Neural progenitor cell (in vitro differentiated cells): ENCODE results near the gene TBC1D1. TPM values are rescaled to one million over a fixed set of nuclear protein-coding genes. Genes with fewer than 3 reads are reported as not detected.

ENCODE experiments used
- DNase-seq: peaks from one replicate; pipeline ENCODE4 v3.0.0-alpha.2; 2016; ENCODE audit warnings: low spot score
- H2AFZ ChIP-seq: fragments of 200-600 bp; sonication (generic); replicated peaks from 2 replicates; pipeline ENCODE4 v1.6.1; 2016; ENCODE audit warnings: antibody characterized with exemption
- H3F3A ChIP-seq: fragments of 200-600 bp; sonication (generic); 2 replicates; pipeline ENCODE4 v1.6.1; 2016; ENCODE audit warnings: antibody characterized with exemption, low read depth
- H3K27ac ChIP-seq: fragments of 200-600 bp; sonication (generic); 2 replicates; pipeline ENCODE4 v1.5.1; 2016; ENCODE audit warnings: mild to moderate bottlenecking
- H3K27me3 ChIP-seq: fragments of 200-600 bp; sonication (generic); 2 replicates; pipeline ENCODE4 v1.6.1; 2016; ENCODE audit warnings: mild to moderate bottlenecking, moderate library complexity
- H3K36me3 ChIP-seq: fragments of 200-600 bp; sonication (generic); 2 replicates; pipeline ENCODE4 v1.5.1; 2016
- H3K4me1 ChIP-seq: fragments of 200-600 bp; sonication (generic); 2 replicates; pipeline ENCODE4 v1.6.1; 2016; ENCODE audit warnings: mixed run types
- H3K4me2 ChIP-seq: fragments of 200-600 bp; sonication (generic); 2 replicates; pipeline ENCODE4 v1.6.1; 2016
- H3K4me3 ChIP-seq: fragments of 200-600 bp; sonication (generic); 2 replicates; pipeline ENCODE4 v1.5.1; 2016
- H3K79me2 ChIP-seq: fragments of 200-600 bp; sonication (generic); 2 replicates; pipeline ENCODE4 v1.6.1; 2016; ENCODE audit warnings: low read depth
- H3K9ac ChIP-seq: fragments of 200-600 bp; sonication (generic); 2 replicates; pipeline ENCODE4 v1.6.1; 2016
- H3K9me3 ChIP-seq: fragments of 200-600 bp; sonication (generic); 2 replicates; pipeline ENCODE4 v1.5.1; 2016; ENCODE audit warnings: low read depth
- H4K20me1 ChIP-seq: fragments of 200-600 bp; sonication (generic); 2 replicates; pipeline ENCODE4 v1.6.1; 2016; ENCODE audit warnings: low read depth
- H3K27ac Mint-ChIP-seq: 3 replicates; pipeline ENCODE4 v1.8.0; 2021; ENCODE audit warnings: mixed read lengths
- H3K27me3 Mint-ChIP-seq: 2 replicates; pipeline ENCODE4 v1.8.0; 2022; ENCODE audit warnings: low read depth, mild to moderate bottlenecking, inconsistent platforms, moderate library complexity, mixed read lengths; ENCODE audit not compliant: insufficient read depth
- H3K36me3 Mint-ChIP-seq: 3 replicates; pipeline ENCODE4 v1.8.0; 2021; ENCODE audit warnings: mixed read lengths
- H3K4me1 Mint-ChIP-seq: 3 replicates; pipeline ENCODE4 v1.8.0; 2021; ENCODE audit warnings: mixed read lengths
- H3K4me3 Mint-ChIP-seq: 3 replicates; pipeline ENCODE4 v1.8.0; 2021; ENCODE audit warnings: mild to moderate bottlenecking, moderate library complexity, mixed read lengths
- H3K9me3 Mint-ChIP-seq: 3 replicates; pipeline ENCODE4 v1.8.0; 2020; ENCODE audit warnings: mixed read lengths
- EZH2 ChIP-seq: fragments of 200-600 bp; sonication (generic); IDR thresholded peaks from 2 replicates; pipeline ENCODE4 v1.6.1; 2017; ENCODE audit warnings: antibody characterized with exemption, mild to moderate bottlenecking, moderate library complexity
- EZH2phosphoT487 ChIP-seq: fragments of 200-600 bp; sonication (generic); IDR thresholded peaks from 2 replicates; pipeline ENCODE4 v1.6.1; 2017; ENCODE audit warnings: antibody characterized with exemption
- total RNA-seq: library from RNA; depleted of rRNA; stranded (reverse); fragments of >200 nt; gene quantifications from 2 replicates; pipeline ENCODE4 v1.2.3, GENCODE V29; 2015; ENCODE audit warnings: low replicate concordance
- TF ChIP-seq, protein P1 (sequence below): fragments of 200-600 bp; sonication (generic); IDR thresholded peaks from 2 replicates; pipeline ENCODE4 v1.5.1; 2017; ENCODE audit warnings: antibody characterized with exemption, mild to moderate bottlenecking

TBC1D1 gene
- total RNA-seq, 1 donor from 2014 or later = 208 TPM

DNA sequence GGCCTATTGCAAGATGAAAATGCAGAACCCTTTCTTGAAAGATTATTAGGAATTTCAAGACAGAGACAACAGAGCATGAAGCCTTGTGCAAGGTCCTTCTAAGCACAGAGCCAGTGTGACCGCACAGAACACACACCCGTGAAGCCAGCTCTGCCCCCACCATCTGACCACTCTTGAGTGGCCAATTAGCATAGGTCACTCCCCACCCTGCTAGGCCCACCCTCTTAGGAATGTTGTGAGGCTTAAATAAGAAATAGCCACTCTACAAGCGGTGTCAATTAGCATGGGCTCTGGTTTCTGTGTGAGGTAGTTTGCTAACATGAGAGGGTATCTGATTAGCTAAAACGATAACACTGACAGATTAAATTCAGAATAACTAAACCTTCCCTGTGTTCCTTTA, 222.2 kb downstream of the TBC1D1 start:
- no peak overlapping the region for H2AFZ ChIP-seq
- Mint-ChIP-seq H3K4me3 (no peak overlapping the region), H3K27me3 (peaks cover 3% of the 10 kb centered on the region), H3K36me3 (peaks cover 39% of the 10 kb centered on the region), H3K27ac (no peak overlapping the region), H3K4me1 (peaks cover 73% of the 10 kb centered on the region), H3K9me3 (no peaks in the 10 kb centered on the region)
- H3K36me3 ChIP-seq = no peaks in the 10 kb centered on the region
- H3K4me3 ChIP-seq = no peak overlapping the region
- H3F3A ChIP-seq = peaks cover 38% of the 10 kb centered on the region
- peaks cover 55% of the 10 kb centered on the region for H3K4me1 ChIP-seq
- peaks cover 7% of the 10 kb centered on the region for H3K27me3 ChIP-seq
- DNase-seq = peak; percentile 15
- TF ChIP-seq, protein P1, sequence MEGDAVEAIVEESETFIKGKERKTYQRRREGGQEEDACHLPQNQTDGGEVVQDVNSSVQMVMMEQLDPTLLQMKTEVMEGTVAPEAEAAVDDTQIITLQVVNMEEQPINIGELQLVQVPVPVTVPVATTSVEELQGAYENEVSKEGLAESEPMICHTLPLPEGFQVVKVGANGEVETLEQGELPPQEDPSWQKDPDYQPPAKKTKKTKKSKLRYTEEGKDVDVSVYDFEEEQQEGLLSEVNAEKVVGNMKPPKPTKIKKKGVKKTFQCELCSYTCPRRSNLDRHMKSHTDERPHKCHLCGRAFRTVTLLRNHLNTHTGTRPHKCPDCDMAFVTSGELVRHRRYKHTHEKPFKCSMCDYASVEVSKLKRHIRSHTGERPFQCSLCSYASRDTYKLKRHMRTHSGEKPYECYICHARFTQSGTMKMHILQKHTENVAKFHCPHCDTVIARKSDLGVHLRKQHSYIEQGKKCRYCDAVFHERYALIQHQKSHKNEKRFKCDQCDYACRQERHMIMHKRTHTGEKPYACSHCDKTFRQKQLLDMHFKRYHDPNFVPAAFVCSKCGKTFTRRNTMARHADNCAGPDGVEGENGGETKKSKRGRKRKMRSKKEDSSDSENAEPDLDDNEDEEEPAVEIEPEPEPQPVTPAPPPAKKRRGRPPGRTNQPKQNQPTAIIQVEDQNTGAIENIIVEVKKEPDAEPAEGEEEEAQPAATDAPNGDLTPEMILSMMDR = no peak
- TF ChIP-seq EZH2 = no peak
- TF ChIP-seq EZH2phosphoT487 = no peak
- H3K9ac ChIP-seq = no peak overlapping the region
- no peaks in the 10 kb centered on the region for H3K79me2 ChIP-seq
- H3K4me2 ChIP-seq = no peak overlapping the region
- H3K9me3 ChIP-seq = no peaks in the 10 kb centered on the region
- peaks cover 70% of the 10 kb centered on the region for H4K20me1 ChIP-seq
- H3K27ac ChIP-seq = no peak overlapping the region

DNA sequence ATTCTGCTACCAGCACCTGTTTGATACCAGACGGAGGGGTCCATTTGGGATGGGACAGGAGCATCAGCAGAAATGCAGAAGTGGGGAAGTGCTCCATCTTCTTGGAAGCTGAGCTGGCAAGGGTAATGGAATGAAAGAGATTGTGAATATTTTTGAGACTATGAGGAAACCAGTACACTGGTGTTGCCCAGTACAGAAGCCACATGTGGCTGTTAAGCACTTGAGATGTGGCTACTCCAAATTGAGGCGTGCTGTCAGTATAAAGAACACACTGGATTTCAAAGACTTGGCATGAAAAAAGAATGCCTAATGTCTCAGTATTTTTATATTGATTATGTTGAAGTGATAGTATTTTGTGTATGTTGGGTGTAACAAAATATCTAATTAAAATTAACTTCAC, 222.7 kb downstream of the TBC1D1 start:
- no peak overlapping the region for H3K9ac ChIP-seq
- H3K27me3 ChIP-seq = peaks cover 5% of the 10 kb centered on the region
- H4K20me1 ChIP-seq = peaks cover 65% of the 10 kb centered on the region
- H3K9me3 ChIP-seq = no peaks in the 10 kb centered on the region
- H3K4me2 ChIP-seq = no peak overlapping the region
- H3K4me1 ChIP-seq = peaks cover 55% of the 10 kb centered on the region
- Mint-ChIP-seq H3K4me3 (no peak overlapping the region), H3K27me3 (peaks cover 3% of the 10 kb centered on the region), H3K4me1 (peaks cover 71% of the 10 kb centered on the region), H3K27ac (no peak overlapping the region), H3K36me3 (peaks cover 36% of the 10 kb centered on the region), H3K9me3 (no peaks in the 10 kb centered on the region)
- no peak overlapping the region for H3K27ac ChIP-seq
- H3K4me3 ChIP-seq = no peak overlapping the region
- DNase-seq = no peak
- no peaks in the 10 kb centered on the region for H3K79me2 ChIP-seq
- peaks cover 38% of the 10 kb centered on the region for H3F3A ChIP-seq
- H3K36me3 ChIP-seq = no peaks in the 10 kb centered on the region
- TF ChIP-seq EZH2phosphoT487 = no peak
- TF ChIP-seq EZH2 = no peak
- TF ChIP-seq, protein P1 = no peak
- H2AFZ ChIP-seq = no peak overlapping the region

- peak overlapping the region; percentile 44 for H3K4me3 Mint-ChIP-seq
- TF ChIP-seq EZH2 (no peak), EZH2phosphoT487 (no peak)
- TF ChIP-seq, protein P1 = no peak
- Histone ChIP-seq H3F3A (peaks cover 31% of the 10 kb centered on the region), H3K27ac (peak overlapping the region; percentile 3), H3K79me2 (no peaks in the 10 kb centered on the region), H3K9ac (no peak overlapping the region), H3K27me3 (no peaks in the 10 kb centered on the region), H2AFZ (no peak overlapping the region), H3K4me2 (peak overlapping the region; percentile 57), H3K9me3 (no peaks in the 10 kb centered on the region), H4K20me1 (peaks cover 55% of the 10 kb centered on the region), H3K36me3 (no peaks in the 10 kb centered on the region), H3K4me3 (no peak overlapping the region), H3K4me1 (peaks cover 46% of the 10 kb centered on the region)
- peaks cover 3% of the 10 kb centered on the region for H3K27me3 Mint-ChIP-seq
- H3K36me3 Mint-ChIP-seq = peaks cover 32% of the 10 kb centered on the region
- peak; percentile 70 for DNase-seq
- peaks cover 66% of the 10 kb centered on the region for H3K4me1 Mint-ChIP-seq
- H3K9me3 Mint-ChIP-seq = no peaks in the 10 kb centered on the region
- H3K27ac Mint-ChIP-seq = peak overlapping the region; percentile 93
These were observed 223.7 kb downstream of the TBC1D1 start for GRCh38 chr4:38114386-38115150.
